DND-41 (cell line): ENCODE measurements around the gene MCC.

Experiments
- ATAC-seq: fragments of 200-7000 bp; cut with Tn5 transposase; 3 replicates; pipeline ENCODE4 v1.9.1; 2021; ENCODE audit warnings: low read depth; ENCODE audit not compliant: insufficient read depth
- DNase-seq: peaks from one replicate; pipeline ENCODE4 v3.0.0-alpha.2; 2020
- H2AFZ ChIP-seq: 2 replicates; pipeline ENCODE4 v1.6.0; 2012; ENCODE audit warnings: low read depth, low read length
- H3K27ac ChIP-seq: 2 replicates; pipeline ENCODE4 v1.5.1; 2012; ENCODE audit warnings: low read length, inconsistent platforms
- H3K27me3 ChIP-seq: fragments of 200-600 bp; sonication (generic); 2 replicates; pipeline ENCODE4 v1.6.0; 2012; ENCODE audit warnings: low read length, mild to moderate bottlenecking, inconsistent platforms; ENCODE audit not compliant: insufficient read depth, poor library complexity
- H3K36me3 ChIP-seq: 2 replicates; pipeline ENCODE4 v1.5.1; 2012; ENCODE audit warnings: low read length, inconsistent platforms; ENCODE audit not compliant: insufficient read depth
- H3K4me1 ChIP-seq: 2 replicates; pipeline ENCODE4 v1.5.1; 2012; ENCODE audit warnings: mild to moderate bottlenecking, low read length; ENCODE audit not compliant: insufficient read depth
- H3K4me2 ChIP-seq: 2 replicates; pipeline ENCODE4 v1.6.0; 2012; ENCODE audit warnings: mild to moderate bottlenecking, moderate library complexity, low read length, inconsistent platforms; ENCODE audit not compliant: insufficient read depth
- H3K4me3 ChIP-seq, 2 experiments: fragments of 200-600 bp in 1 of 2; shearing (Covaris generic) in 1 of 2; 2 replicates each; pipeline ENCODE4 v1.5.1; 2012 to 2016; ENCODE audit warnings: inconsistent platforms in 2 of 2, low read length in 2 of 2, mild to moderate bottlenecking in 2 of 2, low read depth in 1 of 2, moderate library complexity in 1 of 2
- H3K79me2 ChIP-seq: 2 replicates; pipeline ENCODE4 v1.6.0; 2012; ENCODE audit warnings: low read length, inconsistent platforms; ENCODE audit not compliant: insufficient read depth
- H3K9ac ChIP-seq: 2 replicates; pipeline ENCODE4 v1.6.0; 2012; ENCODE audit warnings: low read depth, mild to moderate bottlenecking, inconsistent platforms, low read length, moderate library complexity
- H3K9me3 ChIP-seq: 2 replicates; pipeline ENCODE4 v1.5.1; 2012; ENCODE audit warnings: low read length, moderate library complexity, mild to moderate bottlenecking, inconsistent platforms; ENCODE audit not compliant: insufficient read depth, severe bottlenecking
- H4K20me1 ChIP-seq: 2 replicates; pipeline ENCODE4 v1.6.0; 2012; ENCODE audit warnings: low read length; ENCODE audit not compliant: insufficient read depth
- CTCF ChIP-seq: IDR thresholded peaks from 2 replicates; pipeline ENCODE4 v1.5.1; 2012; ENCODE audit warnings: borderline replicate concordance, low read length, moderate library complexity, mild to moderate bottlenecking; ENCODE audit not compliant: poor library complexity, severe bottlenecking; ENCODE audit errors: extremely low read depth
- EZH2 ChIP-seq: IDR thresholded peaks from 3 replicates; pipeline ENCODE4 v1.6.1; 2012; ENCODE audit warnings: borderline replicate concordance, low read depth, mild to moderate bottlenecking, moderate library complexity, low read length, inconsistent platforms; ENCODE audit not compliant: severe bottlenecking

Gene MCC

GRCh38 chr5:113124914-113125313, 363.3 kb downstream of the MCC start:
- Histone ChIP-seq H3K27ac (no peak overlapping the region), H3K4me3 (no peak overlapping the region), H3K9ac (no peak overlapping the region), H3K4me1 (no peaks in the 10 kb centered on the region), H3K36me3 (no peaks in the 10 kb centered on the region), H2AFZ (no peak overlapping the region), H3K27me3 (no peaks in the 10 kb centered on the region), H3K9me3 (no peaks in the 10 kb centered on the region), H3K79me2 (no peaks in the 10 kb centered on the region), H3K4me2 (no peak overlapping the region), H4K20me1 (no peaks in the 10 kb centered on the region)
- no peak for TF ChIP-seq CTCF
- no peak for DNase-seq
- ATAC-seq: no peak

GRCh38 chr5:113124265-113124664, 364.0 kb downstream of the MCC start:
- H3K79me2 ChIP-seq: no peaks in the 10 kb centered on the region
- H3K4me3 ChIP-seq: no peak overlapping the region
- H3K9me3 ChIP-seq: no peaks in the 10 kb centered on the region
- no peak for ATAC-seq
- H3K27me3 ChIP-seq: no peaks in the 10 kb centered on the region
- H4K20me1 ChIP-seq: no peaks in the 10 kb centered on the region
- DNase-seq: no peak
- H3K9ac ChIP-seq: no peak overlapping the region
- TF ChIP-seq CTCF (no peak), EZH2 (no peak)
- no peak overlapping the region for H3K27ac ChIP-seq
- H2AFZ ChIP-seq: no peak overlapping the region
- no peaks in the 10 kb centered on the region for H3K36me3 ChIP-seq
- H3K4me2 ChIP-seq: no peak overlapping the region
- H3K4me1 ChIP-seq: no peaks in the 10 kb centered on the region

GRCh38 chr5:113123618-113124017, 364.6 kb downstream of the MCC start:
- Histone ChIP-seq H3K36me3 (no peaks in the 10 kb centered on the region), H3K27me3 (no peaks in the 10 kb centered on the region), H3K4me1 (no peaks in the 10 kb centered on the region), H3K9me3 (no peaks in the 10 kb centered on the region), H3K4me3 (no peak overlapping the region), H3K79me2 (no peaks in the 10 kb centered on the region), H3K27ac (no peak overlapping the region), H3K4me2 (no peak overlapping the region), H3K9ac (no peak overlapping the region), H2AFZ (no peak overlapping the region), H4K20me1 (no peaks in the 10 kb centered on the region)
- no peak for ATAC-seq
- no peak for DNase-seq
- TF ChIP-seq CTCF: peak; percentile 18
- no peak for TF ChIP-seq EZH2

GRCh38 chr5:113122053-113122452, 366.2 kb downstream of the MCC start:
- no peak overlapping the region for H2AFZ ChIP-seq
- H3K79me2 ChIP-seq: no peaks in the 10 kb centered on the region
- no peak overlapping the region for H3K27ac ChIP-seq
- no peak overlapping the region for H3K4me2 ChIP-seq
- H3K9me3 ChIP-seq: no peaks in the 10 kb centered on the region
- H3K9ac ChIP-seq: no peak overlapping the region
- no peak overlapping the region for H3K4me3 ChIP-seq
- ATAC-seq (no peak), DNase-seq (no peak)
- TF ChIP-seq CTCF: no peak
- no peak for TF ChIP-seq EZH2
- H3K36me3 ChIP-seq: no peaks in the 10 kb centered on the region
- no peaks in the 10 kb centered on the region for H3K27me3 ChIP-seq
- no peaks in the 10 kb centered on the region for H3K4me1 ChIP-seq
- H4K20me1 ChIP-seq: no peaks in the 10 kb centered on the region
